HEK293T (cell line): ENCODE measurements around the gene AMOT.

Source experiments
- CTBP1 ChIP-seq: fragments of 450-650 bp; IDR thresholded peaks from 2 replicates; pipeline ENCODE4 v1.6.1; 2016; ENCODE audit warnings: borderline replicate concordance
- FOXA1 ChIP-seq: fragments of 450-650 bp; IDR thresholded peaks from 2 replicates; pipeline ENCODE4 v1.6.1; 2016; ENCODE audit warnings: mild to moderate bottlenecking
- FOXM1 ChIP-seq: fragments of 450-650 bp; IDR thresholded peaks from 2 replicates; pipeline ENCODE4 v1.6.1; 2017; ENCODE audit warnings: mild to moderate bottlenecking, borderline replicate concordance
- SP1 ChIP-seq: fragments of 450-650 bp; IDR thresholded peaks from 2 replicates; pipeline ENCODE4 v1.6.1; 2017
- SUZ12 ChIP-seq: fragments of 450-650 bp; IDR thresholded peaks from 2 replicates; pipeline ENCODE4 v1.6.1; 2016; ENCODE audit warnings: mild to moderate bottlenecking
- TARDBP ChIP-seq: fragments of 450-650 bp; IDR thresholded peaks from 2 replicates; pipeline ENCODE4 v1.6.1; 2016
- ZNF384 ChIP-seq: fragments of 450-650 bp; IDR thresholded peaks from 2 replicates; pipeline ENCODE4 v1.6.1; 2016

- TF ChIP-seq FOXM1: no peak
- no peak for TF ChIP-seq SUZ12
- no peak for TF ChIP-seq ZNF384
- TF ChIP-seq TARDBP: no peak
- TF ChIP-seq SP1: no peak
- no peak for TF ChIP-seq FOXA1
- no peak for TF ChIP-seq CTBP1
These were observed 17.7 kb downstream of the AMOT start for GRCh38 chrX:112822892-112823291.
